RWPE2 (cell line): ENCODE results near the gene DNAJC30.
"Not testable (repeated sequence)": the region's sequence is repeated elsewhere in the genome, so short reads cannot be mapped to it uniquely, and the experiment has no call there.

Experiments used
- ATAC-seq: fragments of 200-7000 bp; cut with Tn5 transposase; 3 replicates; pipeline ENCODE4 v1.9.1; 2021; ENCODE audit warnings: low read depth
- DNase-seq: peaks from one replicate; pipeline ENCODE4 v3.0.0-alpha.2; 2020; ENCODE audit warnings: low spot score
- H3K27ac ChIP-seq: fragments of 450-650 bp; 2 replicates; pipeline ENCODE4 v1.5.1; 2017; ENCODE audit warnings: mild to moderate bottlenecking; ENCODE audit not compliant: poor library complexity, severe bottlenecking
- H3K27me3 ChIP-seq: fragments of 250-450 bp; sonication (Bioruptor Pico); 2 replicates; pipeline ENCODE4 v1.5.1; 2021; ENCODE audit warnings: mild to moderate bottlenecking, moderate library complexity; ENCODE audit not compliant: insufficient read depth, poor library complexity, severe bottlenecking
- H3K36me3 ChIP-seq: fragments of 250-450 bp; sonication (Bioruptor Pico); 2 replicates; pipeline ENCODE4 v1.5.1; 2020; ENCODE audit warnings: low read depth, mild to moderate bottlenecking, moderate library complexity
- H3K4me1 ChIP-seq: fragments of 250-450 bp; sonication (Bioruptor Pico); 2 replicates; pipeline ENCODE4 v1.5.1; 2021; ENCODE audit warnings: mild to moderate bottlenecking, moderate library complexity; ENCODE audit not compliant: insufficient read depth, poor library complexity, severe bottlenecking
- H3K4me3 ChIP-seq: fragments of 250-450 bp; sonication (Bioruptor Pico); 2 replicates; pipeline ENCODE4 v1.5.1; 2021; ENCODE audit warnings: mild to moderate bottlenecking, moderate library complexity; ENCODE audit not compliant: severe bottlenecking
- H3K9me3 ChIP-seq: fragments of 250-450 bp; sonication (Bioruptor Pico); 2 replicates; pipeline ENCODE4 v1.5.1; 2021; ENCODE audit warnings: mild to moderate bottlenecking, moderate library complexity; ENCODE audit not compliant: severe bottlenecking
- CTCF ChIP-seq: fragments of 450-650 bp; IDR thresholded peaks from one replicate; pipeline ENCODE4 v1.5.1; 2017; ENCODE audit warnings: mild to moderate bottlenecking, moderate library complexity; ENCODE audit not compliant: poor library complexity, severe bottlenecking

DNAJC30 gene

DNA sequence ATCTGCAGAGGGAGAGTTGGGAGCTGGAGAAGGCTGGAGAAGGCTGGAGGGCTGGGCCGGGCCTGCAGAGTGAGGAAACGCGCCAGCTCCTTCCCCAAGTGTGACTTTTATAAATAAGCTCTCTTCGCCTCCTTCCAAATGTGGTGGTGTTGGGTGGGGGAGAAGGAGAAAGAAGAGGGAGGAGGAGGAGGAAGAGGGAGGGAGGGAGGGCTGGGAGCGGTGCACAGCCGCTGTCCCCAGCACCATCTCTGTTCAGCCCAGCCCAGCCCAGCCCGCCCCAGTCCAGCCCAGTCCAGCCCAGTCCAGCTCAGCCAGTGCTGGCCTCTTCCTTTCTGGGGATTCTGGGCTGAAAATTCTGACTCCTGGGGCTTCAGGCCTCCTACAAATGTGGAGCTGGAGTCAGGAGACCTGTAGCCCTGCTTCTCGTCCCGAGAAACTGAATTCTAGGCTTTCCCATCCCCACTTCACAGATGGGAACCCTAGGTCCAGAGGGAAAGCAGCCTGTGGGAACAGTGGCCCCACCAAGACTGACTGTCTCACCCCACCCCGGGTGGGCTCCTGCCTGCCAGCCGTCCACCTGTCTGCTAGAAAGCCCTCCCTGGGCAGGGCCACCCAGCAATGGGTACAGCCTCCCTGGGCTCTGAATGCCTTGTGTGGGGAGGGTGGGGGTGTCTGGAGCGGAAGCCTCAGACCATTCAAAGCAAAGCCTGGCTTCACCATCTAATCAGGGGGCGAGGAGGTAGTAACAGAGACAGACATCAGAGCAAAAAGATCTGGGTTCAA is 34.0 kb upstream of the DNAJC30 start:
- no peaks in the 10 kb centered on the region for H3K9me3 ChIP-seq
- H3K4me3 ChIP-seq, result no peak overlapping the region
- H3K27me3 ChIP-seq, result no peaks in the 10 kb centered on the region
- H3K4me1 ChIP-seq, result peaks cover 28% of the 10 kb centered on the region
- ATAC-seq (no peak), DNase-seq (no peak)
- H3K27ac ChIP-seq, result peak overlapping the region; percentile 66
- TF ChIP-seq CTCF, result no peak
- H3K36me3 ChIP-seq, result peaks cover 31% of the 10 kb centered on the region

- no peak overlapping the region for H3K4me3 ChIP-seq
- ATAC-seq, result no peak
- no peaks in the 10 kb centered on the region for H3K9me3 ChIP-seq
- H3K36me3 ChIP-seq, result peaks cover 31% of the 10 kb centered on the region
- H3K27ac ChIP-seq, result peak overlapping the region; percentile 66
- no peak for DNase-seq
- peaks cover 28% of the 10 kb centered on the region for H3K4me1 ChIP-seq
- no peak for TF ChIP-seq CTCF
- no peaks in the 10 kb centered on the region for H3K27me3 ChIP-seq
Observed at GRCh38 chr7:73716318-73716890, 33.2 kb upstream of the DNAJC30 start.

DNA sequence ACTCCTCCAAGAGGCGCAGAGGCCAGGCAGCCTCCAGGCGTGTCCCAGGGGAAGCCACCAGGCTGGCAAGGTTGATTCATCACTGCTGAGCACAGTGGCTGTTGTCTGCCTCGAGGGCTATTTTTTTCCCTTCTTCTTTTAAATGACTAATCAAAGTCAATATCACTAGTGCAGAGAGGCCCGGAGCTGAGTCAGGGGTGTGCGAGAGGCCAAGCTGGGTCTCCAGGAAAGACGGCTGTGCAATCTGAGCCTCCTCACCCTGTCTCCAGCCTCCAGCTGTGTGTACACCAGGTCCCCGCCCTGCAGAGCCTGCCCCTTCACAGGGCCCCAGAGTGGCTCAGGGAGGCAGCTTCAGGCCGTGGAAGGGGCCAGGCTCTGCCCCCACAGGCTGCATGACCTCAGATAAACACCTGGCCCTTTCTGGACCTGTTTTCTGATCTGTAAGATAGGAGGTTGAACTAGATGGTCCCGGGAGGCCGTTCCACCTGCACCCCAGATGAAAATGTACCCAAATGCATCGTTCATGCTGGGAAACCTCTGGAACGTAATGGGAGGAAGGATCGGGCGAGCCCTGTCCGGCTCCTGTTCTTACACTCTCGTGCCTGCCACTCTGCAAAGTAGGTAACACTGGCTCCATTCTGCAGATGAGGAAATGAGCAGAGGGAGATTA is 32.5 kb upstream of the DNAJC30 start:
- H3K4me3 ChIP-seq, result no peak overlapping the region
- no peaks in the 10 kb centered on the region for H3K27me3 ChIP-seq
- H3K27ac ChIP-seq, result peak overlapping the region; percentile 66
- no peak for TF ChIP-seq CTCF
- DNase-seq, result peak; percentile 97
- H3K4me1 ChIP-seq, result peaks cover 28% of the 10 kb centered on the region
- H3K9me3 ChIP-seq, result no peaks in the 10 kb centered on the region
- peaks cover 31% of the 10 kb centered on the region for H3K36me3 ChIP-seq
- ATAC-seq, result peak; percentile 93

GRCh38 chr7:73713319-73713718 is 30.1 kb upstream of the DNAJC30 start:
- not testable (repeated sequence) for H3K4me3 ChIP-seq, H3K27ac ChIP-seq, H3K27me3 ChIP-seq, DNase-seq, ATAC-seq, H3K9me3 ChIP-seq
- H3K36me3 ChIP-seq, result peaks cover 35% of the 10 kb centered on the region
- H3K4me1 ChIP-seq, result peaks cover 28% of the 10 kb centered on the region

DNA sequence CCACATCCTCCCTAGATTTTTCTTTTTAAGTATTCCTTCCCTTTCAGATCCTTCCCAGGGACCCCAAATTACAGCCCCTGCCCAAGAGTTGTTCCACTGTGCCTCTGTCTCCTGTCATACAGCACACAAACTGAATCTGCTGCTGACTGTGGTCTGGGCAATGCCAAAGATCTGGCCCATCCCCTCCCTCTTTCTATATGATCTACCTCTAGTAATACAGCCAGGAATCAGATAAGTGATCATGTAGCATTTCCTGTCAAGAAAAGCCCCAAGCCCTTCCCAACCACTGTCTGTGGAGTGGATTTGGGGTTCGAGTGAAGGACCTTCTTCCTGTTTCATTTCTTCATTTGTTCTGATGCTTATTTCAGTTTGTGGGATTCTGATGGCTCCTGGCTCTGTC is 29.5 kb upstream of the DNAJC30 start:
- Histone ChIP-seq H3K9me3 (no peaks in the 10 kb centered on the region), H3K36me3 (peaks cover 35% of the 10 kb centered on the region), H3K4me3 (no peak overlapping the region), H3K27ac (no peak overlapping the region), H3K4me1 (peaks cover 29% of the 10 kb centered on the region), H3K27me3 (no peaks in the 10 kb centered on the region)
- DNase-seq (no peak), ATAC-seq (no peak)
- no peak for TF ChIP-seq CTCF
